Cerebellar nuclear complex (tissue), 1 donor: ENCODE measurements around the gene OSTN.
"Not testable (repeated sequence)": the region's sequence is repeated elsewhere in the genome, so short reads cannot be mapped to it uniquely, and the experiment has no call there.

Source experiments
- DNase-seq, 2 experiments: peaks; one replicate each; lab custom pipeline; 2025; lab: John Stamatoyannopoulos, UW

The OSTN gene

DNA sequence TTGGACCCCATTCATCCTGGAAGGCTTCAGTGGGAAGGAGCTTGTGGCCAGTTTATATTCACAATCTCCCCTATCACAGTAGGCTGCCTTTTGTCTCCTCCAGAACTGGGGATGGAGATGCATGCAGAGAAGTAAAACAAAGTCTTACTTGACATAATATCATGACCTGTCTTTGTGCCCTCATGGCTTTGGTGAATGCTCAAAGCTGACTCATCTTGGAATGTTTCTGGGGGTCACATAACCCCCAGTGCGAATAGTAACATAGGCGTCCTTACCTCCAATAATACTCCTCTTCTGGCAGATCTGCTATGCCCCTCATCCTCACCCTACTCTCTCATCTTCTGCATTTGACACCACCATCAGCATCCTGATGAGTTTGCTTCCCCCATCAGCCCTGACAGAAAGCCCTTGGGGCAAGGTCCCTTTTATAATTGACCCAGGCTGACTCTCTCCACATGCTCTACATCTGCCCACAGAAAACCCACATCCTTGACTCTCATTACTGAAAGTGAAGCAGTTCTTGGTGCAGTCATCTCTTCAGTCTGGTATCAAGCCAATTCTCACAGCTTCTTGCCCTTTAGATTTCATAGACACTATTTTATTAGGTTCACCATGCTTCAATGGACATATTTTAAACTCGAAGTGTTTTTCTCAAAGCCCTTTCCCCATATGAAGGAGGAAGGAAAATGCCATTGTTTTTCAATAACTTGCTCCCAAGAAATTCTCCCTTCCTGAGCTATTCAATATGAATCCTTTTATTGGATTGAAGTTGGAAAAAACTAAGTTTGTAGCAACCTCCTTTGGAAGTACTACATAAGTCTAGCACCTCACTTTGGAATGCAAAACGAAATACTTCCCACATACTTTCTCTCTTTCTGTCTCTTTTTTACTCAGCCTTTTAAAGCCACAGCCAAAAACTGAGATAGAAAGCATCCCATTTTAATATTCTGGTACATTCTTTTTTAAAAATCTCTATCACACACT, 36.6 kb downstream of the OSTN start:
- DNase-seq = no peak

- no peak for DNase-seq
Measured at GRCh38 chr3:191236646-191237045, 37.6 kb downstream of the OSTN start.

GRCh38 chr3:191237047-191237882, 38.2 kb downstream of the OSTN start:
- DNase-seq = no peak

DNA sequence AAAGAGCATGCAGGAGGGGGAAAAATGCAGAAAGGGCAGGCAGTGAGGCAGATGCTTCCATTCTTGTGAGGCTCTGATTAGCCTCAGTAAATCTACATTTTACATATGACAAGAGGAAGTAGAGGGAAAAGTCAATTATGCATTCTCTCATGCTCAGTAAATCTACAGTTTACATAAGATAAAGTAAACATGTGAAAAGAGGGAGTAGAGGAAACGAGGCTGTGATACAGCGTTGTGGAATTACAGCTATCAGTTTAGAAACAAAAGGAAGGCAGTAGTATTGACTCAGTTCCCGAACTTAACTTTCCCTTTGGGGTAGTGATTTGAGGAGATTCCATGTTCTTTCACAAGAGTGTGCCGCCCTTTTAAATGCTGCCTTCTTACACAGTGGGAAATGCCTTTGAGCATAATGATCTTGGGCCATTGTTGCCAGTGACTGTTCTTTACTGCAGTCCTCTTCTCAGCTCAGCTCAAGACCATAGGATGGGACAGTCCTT, 39.3 kb downstream of the OSTN start:
- DNase-seq = no peak

DNA sequence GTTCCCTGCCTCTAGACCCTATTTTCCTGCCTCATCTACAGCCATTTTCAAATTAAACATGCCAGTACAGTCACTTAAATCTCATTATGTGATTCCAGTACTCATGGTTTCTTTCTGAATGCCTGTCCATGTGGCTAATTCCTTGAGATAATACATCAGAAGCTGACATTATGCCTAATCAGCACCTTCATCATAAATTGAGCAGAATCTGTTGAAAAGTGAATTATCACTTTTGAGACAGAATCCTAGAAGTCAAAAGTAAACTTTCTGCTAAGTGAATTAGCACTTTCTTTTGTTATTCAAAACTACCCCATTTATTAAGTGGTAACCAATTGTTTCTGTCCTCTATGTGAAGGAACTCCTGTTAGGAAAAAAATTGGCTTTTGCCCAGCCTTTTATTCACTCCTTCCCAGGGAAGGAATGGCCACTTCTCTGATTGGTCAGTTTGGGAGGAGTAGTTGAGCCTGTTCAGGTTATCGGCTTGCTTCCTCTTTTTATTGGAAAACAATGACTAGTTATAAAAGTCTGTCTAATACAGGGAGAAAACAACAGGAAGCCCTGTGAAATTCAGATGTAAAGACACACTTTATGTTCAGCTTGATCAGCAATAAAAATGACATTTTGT, 40.5 kb downstream of the OSTN start:
- DNase-seq = no peak

DNA sequence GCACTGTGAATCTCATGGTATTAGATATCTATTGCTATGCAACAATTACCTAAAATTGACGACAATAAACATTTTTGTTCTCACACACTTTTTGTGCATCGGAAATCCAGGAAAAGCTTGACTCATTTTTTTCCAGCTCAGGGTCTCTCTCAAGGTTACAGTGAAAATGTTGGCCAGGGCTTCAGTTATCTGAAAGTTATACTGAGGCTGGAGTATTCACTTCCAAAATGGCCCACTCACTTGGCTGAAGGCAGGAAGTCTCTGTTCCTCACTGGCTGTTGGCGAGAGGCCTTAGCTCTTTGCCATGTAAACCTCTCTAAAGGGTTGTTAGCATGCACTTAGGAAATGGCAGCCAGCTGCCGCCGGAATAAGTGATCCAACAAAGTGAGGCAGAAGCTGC, 41.4 kb downstream of the OSTN start:
- no peak for DNase-seq

DNA sequence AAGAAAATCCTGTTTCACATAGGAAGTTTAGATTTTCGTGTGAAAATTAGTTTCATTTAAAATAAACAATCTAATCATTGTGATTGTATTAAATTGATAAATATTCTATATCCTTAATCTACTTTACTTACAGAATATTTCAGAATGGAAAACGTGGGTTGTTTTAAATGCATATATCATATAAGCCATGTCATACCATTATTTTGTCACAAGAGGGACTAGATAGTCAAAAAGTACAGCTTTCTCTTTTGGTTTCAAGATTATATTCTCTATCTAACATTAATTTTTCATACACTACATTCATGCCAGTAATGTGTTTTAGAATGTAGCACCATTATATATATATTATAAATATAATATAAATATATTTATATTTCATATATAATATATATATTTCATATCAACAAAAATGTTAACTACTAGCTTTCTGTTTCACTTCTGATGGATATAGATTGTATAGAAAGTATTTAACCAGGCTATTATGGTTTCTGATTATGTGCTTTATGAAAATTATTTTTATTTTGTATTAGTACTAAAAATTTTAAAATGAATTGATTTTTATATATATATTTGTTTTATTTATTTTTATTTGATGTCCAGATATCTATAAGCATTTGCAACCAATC, 45.3 kb downstream of the OSTN start:
- DNase-seq = no peak

DNA sequence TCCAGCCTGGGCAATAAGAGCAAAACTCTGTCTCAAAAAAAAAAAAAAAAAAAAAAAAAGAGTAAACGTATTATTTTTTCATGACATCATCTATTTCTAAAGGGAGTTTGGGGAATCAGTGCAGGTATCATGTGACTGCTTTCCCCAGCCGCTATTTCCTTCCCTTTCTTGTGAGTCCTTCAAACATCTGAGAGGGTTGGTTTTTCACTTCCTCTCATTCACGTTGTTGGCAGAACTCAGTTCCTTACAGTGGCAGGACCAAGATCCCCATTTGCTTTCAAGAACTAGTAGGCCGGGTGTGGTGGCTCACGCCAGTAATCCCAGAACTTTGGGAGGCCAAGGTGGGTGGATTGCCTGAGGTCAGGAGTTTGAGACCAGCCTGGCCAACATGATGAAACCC, 47.0 kb downstream of the OSTN start:
- not testable (repeated sequence) for DNase-seq

GRCh38 chr3:191246630-191247029, 47.6 kb downstream of the OSTN start:
- DNase-seq = no peak

GRCh38 chr3:191253089-191253799, 54.2 kb downstream of the OSTN start:
- DNase-seq = no peak

GRCh38 chr3:191254098-191254873, 55.2 kb downstream of the OSTN start:
- no peak for DNase-seq

GRCh38 chr3:191255156-191255555, 56.1 kb downstream of the OSTN start:
- no peak for DNase-seq

- no peak for DNase-seq
Measured at GRCh38 chr3:191256405-191256804, 57.4 kb downstream of the OSTN start.

DNA sequence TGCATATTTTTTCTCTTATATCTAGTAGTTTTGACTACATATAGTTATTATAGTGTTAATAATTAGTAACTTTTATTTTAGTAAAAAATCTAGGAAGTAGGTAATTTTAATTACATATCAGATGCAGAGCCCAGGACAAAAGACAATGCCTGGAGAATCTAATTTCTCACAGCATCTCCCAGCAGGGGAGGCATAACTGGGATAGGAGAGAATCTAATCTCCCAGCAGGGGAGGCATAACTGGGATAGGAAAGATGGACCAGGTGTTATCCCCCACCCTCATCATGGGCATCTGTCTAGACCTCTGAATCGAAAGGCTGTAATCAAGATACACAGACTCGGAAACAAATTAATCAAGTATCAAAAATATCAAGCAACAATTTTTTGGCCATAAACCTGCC, 58.2 kb downstream of the OSTN start:
- no peak for DNase-seq

DNA sequence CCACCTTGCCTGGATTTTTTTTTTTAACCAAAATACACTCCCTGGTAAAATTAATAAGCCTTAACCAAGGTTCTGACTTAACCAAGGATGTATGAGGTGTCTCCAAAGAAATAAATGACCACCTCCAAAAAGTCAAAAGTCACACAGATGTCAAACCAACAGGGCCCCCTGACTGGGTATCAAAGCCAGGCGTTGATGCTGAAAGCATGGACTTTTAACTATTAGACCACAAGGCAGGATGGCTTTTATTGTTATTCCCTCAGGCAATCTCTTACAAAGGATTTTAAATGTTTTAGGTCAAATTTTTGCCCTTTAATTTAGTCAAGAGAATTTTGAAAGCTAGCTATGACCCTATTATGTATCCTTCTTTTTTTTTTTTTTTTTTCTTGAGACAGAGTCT, 60.4 kb downstream of the OSTN start:
- DNase-seq = no peak

GRCh38 chr3:191260431-191261303, 61.6 kb downstream of the OSTN start:
- no peak for DNase-seq

- no peak for DNase-seq
Measured at GRCh38 chr3:191261304-191261638, 62.2 kb downstream of the OSTN start.

DNA sequence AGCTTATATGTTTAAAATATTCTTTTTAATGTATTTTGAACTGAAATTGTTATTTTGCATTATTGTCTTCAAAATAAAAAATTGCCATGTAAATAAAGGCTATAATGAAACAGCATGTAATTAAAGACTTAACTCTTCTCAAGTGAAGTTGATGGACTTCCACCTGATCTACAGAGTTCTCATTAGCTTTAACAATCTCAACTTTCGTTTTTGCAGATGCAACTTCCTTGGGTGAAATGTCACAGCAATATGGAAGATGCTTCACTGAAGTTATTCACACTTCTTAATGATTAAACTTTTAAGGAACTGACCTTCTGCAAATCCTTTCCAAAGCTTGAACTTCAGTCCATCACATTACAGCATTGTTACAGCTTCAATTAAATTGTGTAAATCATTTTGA, 63.6 kb downstream of the OSTN start:
- DNase-seq = no peak

DNA sequence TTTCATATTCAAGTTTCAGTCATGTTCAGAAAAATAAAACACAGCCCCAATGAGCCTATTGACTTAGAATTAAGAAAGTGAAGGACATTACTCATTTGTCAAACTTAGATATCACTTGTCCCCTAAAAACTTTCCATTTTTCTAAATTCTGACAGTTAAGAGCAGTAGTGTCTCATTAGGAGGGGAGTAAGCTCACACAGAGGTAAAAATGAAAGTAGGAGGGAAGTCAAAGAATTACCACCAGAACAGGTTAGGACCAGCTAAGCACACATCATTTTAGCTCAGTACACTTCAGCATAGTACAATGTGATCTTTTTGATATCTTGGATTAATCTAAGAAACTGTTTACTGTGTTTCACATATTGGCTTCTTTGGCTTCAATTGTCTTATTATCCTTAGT, 64.3 kb downstream of the OSTN start:
- no peak for DNase-seq

GRCh38 chr3:191263850-191264249, 64.8 kb downstream of the OSTN start:
- DNase-seq = no peak
